HCT116 (cell line): ENCODE results near the gene STRIP1.

Experiments
- CTCF ChIP-seq, 3 experiments: fragments of 200-600 bp in 1 of 3; sonication (generic) in 1 of 3; IDR thresholded peaks in 2 of 3; conservative IDR thresholded peaks in 1 of 3; 2 replicates each; pipeline ENCODE4 v1.5.1; 2012 to 2017; ENCODE audit warnings: low read depth in 2 of 3, low read length in 2 of 3, antibody characterized with exemption in 1 of 3, borderline replicate concordance in 1 of 3, control low read depth in 1 of 3, mild to moderate bottlenecking in 1 of 3, mixed read lengths in 1 of 3, mixed run types in 1 of 3, moderate library complexity in 1 of 3; ENCODE audit not compliant: insufficient read depth in 1 of 3
- ELF1 ChIP-seq: IDR thresholded peaks from 2 replicates; pipeline ENCODE4 v1.6.1; 2012; ENCODE audit warnings: low read depth, borderline replicate concordance
- EZH2 ChIP-seq: fragments of 200-600 bp; sonication (generic); IDR thresholded peaks from 2 replicates; pipeline ENCODE4 v1.6.1; 2017; ENCODE audit warnings: antibody characterized with exemption, mixed run types
- JUND ChIP-seq: IDR thresholded peaks from 2 replicates; pipeline ENCODE4 v1.6.1; 2012
- POLR2A ChIP-seq: IDR thresholded peaks from 2 replicates; pipeline ENCODE4 v1.7.0; 2011; ENCODE audit warnings: borderline replicate concordance; ENCODE audit not compliant: insufficient read depth, insufficient read length; ENCODE audit errors: extremely low read depth
- SRF ChIP-seq: IDR thresholded peaks from 2 replicates; pipeline ENCODE4 v1.6.1; 2012; ENCODE audit warnings: low read depth

DNA sequence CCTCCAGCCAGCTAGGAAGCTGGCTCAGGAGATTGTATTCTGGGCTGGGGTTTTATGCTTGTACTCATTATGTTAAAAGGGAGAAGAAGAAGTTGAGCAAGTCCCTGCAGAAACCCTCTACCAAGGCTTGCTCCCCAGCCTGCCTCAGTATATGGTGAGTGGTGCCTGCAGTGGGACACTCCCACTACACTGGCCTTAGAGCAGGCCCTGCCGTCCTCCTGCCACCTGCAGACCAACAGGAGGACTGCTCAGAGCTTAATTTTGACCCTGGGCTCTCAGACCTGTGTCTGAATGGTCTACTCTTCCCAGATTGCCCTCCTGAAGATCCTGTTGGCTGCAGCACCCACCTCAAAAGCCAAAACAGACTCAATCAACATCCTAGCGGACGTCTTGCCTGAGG, 13.0 kb downstream of the STRIP1 start:
- TF ChIP-seq CTCF (IDR thresholded peaks at IDR 0.05 in 2 of 3, conservative IDR thresholded peaks at IDR 0.05 in 1 of 3; ENCODE audit: borderline replicate concordance in 1 of 3, insufficient read depth in 1 of 3, low read depth in 2 of 3, low read length in 2 of 3), result peak in 2 of 3 experiments; percentile 7 to 22; a peak in 2 of 6 replicates
- TF ChIP-seq POLR2A, result no peak
- no peak for TF ChIP-seq JUND
- TF ChIP-seq ELF1, result no peak
- TF ChIP-seq EZH2, result no peak
- no peak for TF ChIP-seq SRF
